GM12873 (cell line): ENCODE measurements around the gene AKR1B15.

ENCODE experiments used
- TF ChIP-seq, protein P1 (sequence below): IDR thresholded peaks from 2 replicates; pipeline ENCODE4 v1.5.1; 2012; ENCODE audit warnings: low read depth, mild to moderate bottlenecking, moderate library complexity, low read length, control low read depth; ENCODE audit not compliant: insufficient read depth; ENCODE audit errors: missing control alignments

The AKR1B15 gene

DNA sequence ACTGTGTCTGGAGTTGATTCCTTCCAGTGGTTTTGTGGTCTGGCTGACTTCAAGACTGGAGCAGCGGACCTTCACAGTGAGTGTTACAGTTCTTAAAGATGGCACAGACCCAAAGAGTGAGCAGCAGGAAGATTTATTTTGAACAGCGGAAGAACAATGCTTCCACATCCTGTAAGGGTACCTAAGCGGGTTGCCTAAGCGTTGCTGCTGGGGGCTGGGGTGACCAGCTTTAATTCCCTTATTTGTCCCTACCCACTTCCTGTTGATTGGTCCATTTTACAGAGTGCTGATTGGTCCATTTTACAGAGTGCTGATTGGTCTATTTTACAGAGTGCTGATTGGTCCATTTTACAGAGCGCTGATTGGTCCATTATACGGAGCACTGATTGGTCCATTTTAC, 13.2 kb downstream of the AKR1B15 start:
- TF ChIP-seq, protein P1, sequence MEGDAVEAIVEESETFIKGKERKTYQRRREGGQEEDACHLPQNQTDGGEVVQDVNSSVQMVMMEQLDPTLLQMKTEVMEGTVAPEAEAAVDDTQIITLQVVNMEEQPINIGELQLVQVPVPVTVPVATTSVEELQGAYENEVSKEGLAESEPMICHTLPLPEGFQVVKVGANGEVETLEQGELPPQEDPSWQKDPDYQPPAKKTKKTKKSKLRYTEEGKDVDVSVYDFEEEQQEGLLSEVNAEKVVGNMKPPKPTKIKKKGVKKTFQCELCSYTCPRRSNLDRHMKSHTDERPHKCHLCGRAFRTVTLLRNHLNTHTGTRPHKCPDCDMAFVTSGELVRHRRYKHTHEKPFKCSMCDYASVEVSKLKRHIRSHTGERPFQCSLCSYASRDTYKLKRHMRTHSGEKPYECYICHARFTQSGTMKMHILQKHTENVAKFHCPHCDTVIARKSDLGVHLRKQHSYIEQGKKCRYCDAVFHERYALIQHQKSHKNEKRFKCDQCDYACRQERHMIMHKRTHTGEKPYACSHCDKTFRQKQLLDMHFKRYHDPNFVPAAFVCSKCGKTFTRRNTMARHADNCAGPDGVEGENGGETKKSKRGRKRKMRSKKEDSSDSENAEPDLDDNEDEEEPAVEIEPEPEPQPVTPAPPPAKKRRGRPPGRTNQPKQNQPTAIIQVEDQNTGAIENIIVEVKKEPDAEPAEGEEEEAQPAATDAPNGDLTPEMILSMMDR: no peak

- TF ChIP-seq, protein P1: no peak
Observed at GRCh38 chr7:134565643-134566136, 16.8 kb downstream of the AKR1B15 start.

DNA sequence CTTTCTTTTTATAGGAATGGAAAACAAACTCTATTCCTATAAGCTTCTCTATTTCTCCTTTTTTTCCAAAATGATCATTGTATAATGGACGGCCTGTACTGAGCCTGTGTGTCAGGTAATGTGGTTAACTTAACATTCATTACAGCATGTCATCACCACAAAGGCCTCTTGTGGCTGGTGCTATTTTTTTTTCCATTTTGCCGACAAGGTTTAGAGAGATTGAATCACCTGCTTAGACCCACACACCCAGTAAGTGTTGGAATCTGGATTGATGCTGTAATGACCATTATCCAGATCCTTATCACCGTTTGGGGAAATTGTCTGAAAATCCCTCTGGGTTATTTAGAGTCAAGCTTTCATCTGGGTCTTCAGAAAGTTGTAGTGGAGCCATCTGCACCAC, 18.5 kb downstream of the AKR1B15 start:
- TF ChIP-seq, protein P1: no peak

DNA sequence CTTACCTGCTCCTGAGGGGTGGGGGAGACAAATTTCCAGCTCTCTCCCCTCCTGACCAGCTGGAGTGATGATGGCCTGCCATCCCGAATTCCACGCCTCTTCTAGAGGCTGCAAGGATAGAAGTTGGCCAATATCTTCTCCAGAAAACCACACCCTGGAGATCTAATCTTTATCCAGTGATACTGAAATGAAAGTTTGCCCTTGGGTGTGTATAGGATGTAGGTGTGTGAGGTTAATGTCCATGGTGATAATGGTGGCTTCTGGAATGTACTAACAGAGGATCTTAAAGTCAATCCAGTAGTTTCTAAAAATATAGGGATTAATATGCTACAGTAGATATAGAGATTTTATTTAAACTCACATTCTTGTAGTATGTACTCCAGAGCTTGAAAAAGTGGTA, 22.2 kb downstream of the AKR1B15 start:
- TF ChIP-seq, protein P1: no peak

GRCh38 chr7:134571746-134572461, 23.0 kb downstream of the AKR1B15 start:
- TF ChIP-seq, protein P1: no peak

GRCh38 chr7:134574322-134574721, 25.4 kb downstream of the AKR1B15 start:
- TF ChIP-seq, protein P1: no peak

DNA sequence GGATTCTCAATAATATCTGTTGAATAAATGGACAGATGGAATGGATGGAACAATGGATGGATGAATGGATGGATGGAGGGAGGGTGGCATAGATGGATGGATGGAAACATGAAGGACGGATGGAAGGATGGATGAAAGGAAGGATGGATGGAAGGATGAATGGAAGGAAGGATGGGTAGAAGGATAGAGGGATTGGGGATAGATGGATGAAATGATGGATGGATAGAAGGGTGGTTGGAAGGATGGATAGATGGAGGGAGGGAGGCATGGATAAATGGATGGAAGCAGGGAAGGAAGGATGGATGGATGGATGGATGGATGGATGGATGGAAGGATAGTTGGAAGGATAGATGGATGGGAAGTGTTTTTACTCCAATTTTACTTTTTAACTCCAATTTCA, 35.4 kb downstream of the AKR1B15 start:
- TF ChIP-seq, protein P1: no peak

GRCh38 chr7:134585897-134586296, 37.0 kb downstream of the AKR1B15 start:
- TF ChIP-seq, protein P1: no peak
